Esophagus squamous epithelium (tissue), 4 donors: Measurements from ENCODE around the gene PLCB4.

Source experiments
- POLR2A ChIP-seq, 4 donors: fragments of 450-650 bp; IDR thresholded peaks; one replicate each; pipeline ENCODE4 v1.6.1; 2017; ENCODE audit warnings: antibody characterized with exemption in 4 of 4, mild to moderate bottlenecking in 4 of 4, moderate library complexity in 3 of 4
- TF ChIP-seq, protein P1 (sequence below), 6 experiments: fragments of 450-650 bp in 4 of 6; fragments of 200-600 bp in 2 of 6; sonication (generic) in 2 of 6; IDR thresholded peaks; one replicate each; pipeline ENCODE4 v1.5.1; 2016 to 2019; ENCODE audit warnings: antibody characterized with exemption in 6 of 6, mild to moderate bottlenecking in 4 of 6, moderate library complexity in 4 of 6

DNA sequence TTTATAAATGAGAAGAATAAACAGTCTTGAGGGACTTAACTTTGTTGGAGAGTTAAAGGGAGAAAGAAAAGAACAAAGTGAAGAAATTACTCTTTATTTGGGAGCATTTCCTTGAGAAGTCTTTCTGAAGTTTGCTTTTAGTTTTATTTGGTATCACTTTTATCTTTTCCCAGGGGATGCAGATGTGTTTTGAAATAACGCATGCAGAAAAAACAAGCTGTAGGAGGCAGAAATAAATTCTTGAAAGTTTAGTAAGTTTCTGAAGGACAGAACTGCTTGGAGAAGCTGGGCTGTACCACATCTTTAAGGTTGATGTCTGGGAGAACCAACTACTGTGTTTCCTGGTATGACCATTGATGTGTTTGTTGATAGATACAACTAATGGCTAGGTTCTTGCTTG is 75.0 kb downstream of the PLCB4 start:
- TF ChIP-seq, protein P1, sequence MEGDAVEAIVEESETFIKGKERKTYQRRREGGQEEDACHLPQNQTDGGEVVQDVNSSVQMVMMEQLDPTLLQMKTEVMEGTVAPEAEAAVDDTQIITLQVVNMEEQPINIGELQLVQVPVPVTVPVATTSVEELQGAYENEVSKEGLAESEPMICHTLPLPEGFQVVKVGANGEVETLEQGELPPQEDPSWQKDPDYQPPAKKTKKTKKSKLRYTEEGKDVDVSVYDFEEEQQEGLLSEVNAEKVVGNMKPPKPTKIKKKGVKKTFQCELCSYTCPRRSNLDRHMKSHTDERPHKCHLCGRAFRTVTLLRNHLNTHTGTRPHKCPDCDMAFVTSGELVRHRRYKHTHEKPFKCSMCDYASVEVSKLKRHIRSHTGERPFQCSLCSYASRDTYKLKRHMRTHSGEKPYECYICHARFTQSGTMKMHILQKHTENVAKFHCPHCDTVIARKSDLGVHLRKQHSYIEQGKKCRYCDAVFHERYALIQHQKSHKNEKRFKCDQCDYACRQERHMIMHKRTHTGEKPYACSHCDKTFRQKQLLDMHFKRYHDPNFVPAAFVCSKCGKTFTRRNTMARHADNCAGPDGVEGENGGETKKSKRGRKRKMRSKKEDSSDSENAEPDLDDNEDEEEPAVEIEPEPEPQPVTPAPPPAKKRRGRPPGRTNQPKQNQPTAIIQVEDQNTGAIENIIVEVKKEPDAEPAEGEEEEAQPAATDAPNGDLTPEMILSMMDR (IDR thresholded peaks at IDR 0.05), result no peak
- no peak for TF ChIP-seq POLR2A (IDR thresholded peaks at IDR 0.05)
